ENCODE measurements around the gene OR6P1. TPM values are rescaled to one million over a fixed set of nuclear protein-coding genes. Genes with fewer than 3 reads are reported as not detected.

Gene OR6P1
- total and polyA plus RNA-seq, 2 of the 8 experiments (the other 6 are each of a cell fraction or from before 2014, with no cell fraction given) = not detected

DNA sequence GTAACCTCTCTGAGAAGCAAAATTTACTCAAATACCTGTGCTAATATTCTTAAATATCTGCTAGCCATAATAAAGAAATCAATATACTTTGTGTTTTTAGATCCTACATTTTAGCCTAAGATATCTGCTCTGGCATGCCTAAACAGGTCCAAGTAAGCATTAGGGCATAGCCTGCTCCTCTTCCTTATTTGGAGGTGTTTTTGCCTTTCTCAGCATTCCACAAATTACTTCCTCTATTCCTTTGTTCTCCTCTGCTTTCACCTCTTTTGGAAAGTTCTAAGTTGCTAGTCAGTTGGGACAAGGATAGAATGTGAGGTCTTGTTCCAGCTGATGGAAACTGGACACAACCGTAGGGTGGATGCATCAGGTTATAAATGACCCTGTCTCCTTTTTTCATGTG is 16.6 kb upstream of the OR6P1 start:
- H3K4ac ChIP-seq (replicated peaks; ENCODE audit: insufficient read length, low read depth, low read length) = no peak overlapping the region
- H2BK12ac ChIP-seq (ENCODE audit: low read depth, low read length) = peak overlapping the region; percentile 56; the same call in 1 of the 2 replicates
- no peaks in the 10 kb centered on the region for H4K20me1 ChIP-seq (replicated peaks in 1 of 2; ENCODE audit: control insufficient read depth in 1 of 2, insufficient read depth in 2 of 2, low read length in 2 of 2)
- no peaks in the 10 kb centered on the region for H3K4me1 ChIP-seq (replicated peaks in 1 of 4; ENCODE audit: control insufficient read depth in 3 of 4, insufficient read depth in 4 of 4, low read length in 3 of 4)
- no peaks in the 10 kb centered on the region for H3K36me3 ChIP-seq (ENCODE audit: control insufficient read depth in 2 of 4, insufficient read depth in 4 of 4, low read length in 3 of 4)
- H3K4me3 ChIP-seq (ENCODE audit: extremely low read depth in 1 of 4, insufficient read depth in 2 of 4, low read depth in 3 of 4, low read length in 4 of 4) = no peak overlapping the region
- no peak overlapping the region for H3K23ac ChIP-seq (ENCODE audit: insufficient read length)
- H4K5ac ChIP-seq (ENCODE audit: insufficient read length, low read depth, low read length) = no peak overlapping the region
- no peak overlapping the region for H2BK120ac ChIP-seq (replicated peaks; ENCODE audit: low read depth, low read length)
- 80% methylated on average over 1 of the region's 1 CpG; no CpG with 5 or more reads in 1 of the 2 experiments for WGBS, 2 experiments (ENCODE audit: extremely low coverage in 1 of 2, insufficient coverage in 1 of 2, insufficient read length in 1 of 2, insufficient replicate concordance in 2 of 2, low coverage in 1 of 2, low lambda C conversion rate in 2 of 2, missing lambda C conversion rate in 1 of 2)
- H3K27me3 ChIP-seq (replicated peaks in 1 of 4; ENCODE audit: control insufficient read depth in 3 of 4, extremely low read depth in 1 of 4, insufficient read depth in 3 of 4, low read length in 3 of 4) = no peaks in the 10 kb centered on the region
- DNase-seq (ENCODE audit: low read depth in 1 of 2, low spot score in 2 of 2) = no peak
- no peak overlapping the region for H3K56ac ChIP-seq (replicated peaks; ENCODE audit: insufficient read length, low read depth, low read length)
- POLR2A ChIA-PET (ENCODE audit: partially characterized antibody) = interaction anchor here (0.6 kb wide), 1 partner anchor 18 kb away, joined by 3 read pairs; no protein-coding TSS in a partner anchor
- H3K18ac ChIP-seq (ENCODE audit: extremely low read depth, low read length) = no peak overlapping the region
- peak; percentile 89 for FAIRE-seq
- H2AFZ ChIP-seq (ENCODE audit: low read length) = peak overlapping the region; percentile 80
- no peak overlapping the region for H2AK5ac ChIP-seq (ENCODE audit: low read depth, low read length)
- H2BK15ac ChIP-seq (ENCODE audit: low read length) = no peak overlapping the region
- no peak for TF ChIP-seq CEBPB (IDR thresholded peaks at IDR 0.05; ENCODE audit: low read depth, low read length)
- no peak for TF ChIP-seq CTBP2 (IDR thresholded peaks at IDR 0.05; ENCODE audit: borderline replicate concordance, insufficient read depth, insufficient read length, low read length)
- no peak for TF ChIP-seq KDM5A (IDR thresholded peaks at IDR 0.05; ENCODE audit: low read length)
- TF ChIP-seq TEAD4 (IDR thresholded peaks at IDR 0.05; ENCODE audit: low read depth, low read length) = peak; percentile 45; the same call in 1 of the 2 replicates
- TF ChIP-seq CHD2 (IDR thresholded peaks at IDR 0.05; ENCODE audit: low read length) = no peak
- TF ChIP-seq, protein P1, sequence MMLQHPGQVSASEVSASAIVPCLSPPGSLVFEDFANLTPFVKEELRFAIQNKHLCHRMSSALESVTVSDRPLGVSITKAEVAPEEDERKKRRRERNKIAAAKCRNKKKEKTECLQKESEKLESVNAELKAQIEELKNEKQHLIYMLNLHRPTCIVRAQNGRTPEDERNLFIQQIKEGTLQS (IDR thresholded peaks at IDR 0.05; ENCODE audit: insufficient read depth, low read depth, low read length) = no peak
- TF ChIP-seq SRF (IDR thresholded peaks at IDR 0.05; ENCODE audit: low read depth, low read length) = peak; percentile 94
- TF ChIP-seq BCL11A (IDR thresholded peaks at IDR 0.05; ENCODE audit: low read depth in 2 of 2, low read length in 2 of 2) = no peak
- peak; percentile 44 for TF ChIP-seq ASH2L (IDR thresholded peaks at IDR 0.05; ENCODE audit: low read length)
- no peak overlapping the region for H3K9ac ChIP-seq (replicated peaks in 1 of 4; ENCODE audit: extremely low read depth in 1 of 4, low read depth in 3 of 4, low read length in 3 of 4)
- peak overlapping the region; percentile 59; the same call in 1 of the 2 replicates for H3K27ac ChIP-seq (ENCODE audit: low read depth, low read length)
- H3K14ac ChIP-seq (ENCODE audit: insufficient read length) = no peak overlapping the region
- no peaks in the 10 kb centered on the region for H3K23me2 ChIP-seq (ENCODE audit: low read depth, low read length)
- no peak overlapping the region for H4K91ac ChIP-seq (replicated peaks; ENCODE audit: insufficient read length, low read length)
- H3K4me2 ChIP-seq (ENCODE audit: insufficient read depth in 1 of 2, low read depth in 2 of 2, low read length in 2 of 2) = 0 out of 4 replicates have a peak overlapping the region, but pooled peaks of 1 of the 2 experiments have one; percentile 33
- no peaks in the 10 kb centered on the region for H3K79me2 ChIP-seq (ENCODE audit: control insufficient read depth in 1 of 2, insufficient read depth in 2 of 2, low read length in 2 of 2)
- no peak overlapping the region for H2BK20ac ChIP-seq (ENCODE audit: low read length)
- CTCF ChIA-PET (ENCODE audit: partially characterized antibody) = no interaction called here
- no peaks in the 10 kb centered on the region for H3K79me1 ChIP-seq (ENCODE audit: low read depth, low read length)
- peak overlapping the region; percentile 47; the same call in 1 of the 2 replicates for H2BK5ac ChIP-seq (ENCODE audit: low read depth, low read length)
- no peaks in the 10 kb centered on the region for H3K9me3 ChIP-seq (ENCODE audit: insufficient read depth in 2 of 2, low read depth in 1 of 2, low read length in 1 of 2)
- H4K8ac ChIP-seq (ENCODE audit: extremely low read depth, insufficient read depth, low read length) = no peak overlapping the region
